Activated CD8-positive, alpha-beta T cell treated with anti-CD3 and anti-CD28 coated beads for 36 hours (primary cell): ENCODE results near the gene CDKN3. TPM values are rescaled to one million over a fixed set of nuclear protein-coding genes. Genes with fewer than 3 reads are reported as not detected.
"Not testable (repeated sequence)": the region's sequence is repeated elsewhere in the genome, so short reads cannot be mapped to it uniquely, and the experiment has no call there.

Source experiments
- ATAC-seq: fragments of 200-7000 bp; cut with Tn5 transposase; one replicate; pipeline ENCODE4 v1.10.0; 2021; ENCODE audit warnings: mild to moderate bottlenecking, moderate library complexity
- CTCF ChIA-PET: fragments of 350-600 bp; sonication (Branson Sonifier 250); formaldehyde crosslinking; loops from one replicate; lab custom pipeline; 2021; ENCODE audit warnings: antibody characterized with exemption; lab: Charles Lee
- POLR2A ChIA-PET: fragments of 350-600 bp; sonication (Branson Sonifier 250); formaldehyde crosslinking; loops from one replicate; lab custom pipeline; 2021; ENCODE audit warnings: antibody characterized with exemption; lab: Charles Lee
- DNase-seq: peaks from one replicate; pipeline ENCODE4 v3.0.0-alpha.2; 2020
- H3K27ac Mint-ChIP-seq: one replicate; pipeline ENCODE4 v1.8.0; 2021; ENCODE audit warnings: mild to moderate bottlenecking, mixed read lengths
- H3K27me3 Mint-ChIP-seq: one replicate; pipeline ENCODE4 v1.8.0; 2021; ENCODE audit warnings: mixed read lengths
- H3K36me3 Mint-ChIP-seq: one replicate; pipeline ENCODE4 v1.8.0; 2021; ENCODE audit warnings: low read depth, mixed read lengths
- H3K4me1 Mint-ChIP-seq: one replicate; pipeline ENCODE4 v1.8.0; 2021; ENCODE audit warnings: low read depth, mixed read lengths
- H3K4me3 Mint-ChIP-seq: one replicate; pipeline ENCODE4 v1.8.0; 2021; ENCODE audit warnings: mild to moderate bottlenecking, moderate library complexity, mixed read lengths
- H3K9me3 Mint-ChIP-seq: one replicate; pipeline ENCODE4 v1.8.0; 2021; ENCODE audit warnings: mixed read lengths
- intact Hi-C: fragments of 100-400 bp; cut with micrococcal nuclease; formaldehyde crosslinking; loops from one replicate; pipeline ENCODE4 v1.10.0; 2022
- total RNA-seq, 2 experiments: library from RNA; stranded (reverse); gene quantifications; one replicate each; pipeline ENCODE4 v1.2.3, GENCODE V29; 2021
- TF ChIP-seq, protein P1 (sequence below): fragments of 200-600 bp; IDR thresholded peaks from one replicate; pipeline ENCODE4 v1.8.0; 2022; ENCODE audit warnings: antibody characterized with exemption, mild to moderate bottlenecking

Gene CDKN3
- total RNA-seq, 2 experiments from 2014 or later: 88.0 to 92.7 TPM

DNA sequence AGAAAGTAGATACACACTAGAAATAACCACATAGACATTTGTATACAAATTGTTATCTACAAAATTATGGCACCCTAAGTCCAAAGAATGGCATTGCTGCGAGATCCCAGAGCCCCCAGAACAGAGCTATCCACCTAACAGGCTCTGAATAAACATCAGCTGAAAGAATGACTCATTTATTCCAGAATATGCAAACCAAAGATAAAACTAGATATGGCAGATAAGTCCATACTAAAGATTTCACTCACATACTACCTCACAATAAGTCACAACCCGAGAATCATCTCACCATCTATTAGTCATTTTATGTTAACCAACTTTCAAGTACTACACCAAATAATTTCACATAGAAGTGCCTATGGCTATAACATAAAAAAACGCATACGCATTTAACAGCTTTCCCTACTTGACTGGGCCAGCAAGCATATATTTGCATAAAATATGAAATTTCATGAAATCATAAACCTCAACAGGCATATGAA lies 38.7 kb downstream of the CDKN3 start:
- Mint-ChIP-seq H3K27me3 (no peaks in the 10 kb centered on the region), H3K4me3 (peak overlapping the region; percentile 29), H3K36me3 (peaks cover 59% of the 10 kb centered on the region), H3K4me1 (peaks cover 80% of the 10 kb centered on the region), H3K27ac (peak overlapping the region; percentile 83), H3K9me3 (no peaks in the 10 kb centered on the region)
- CTCF ChIA-PET: interaction anchor here (0.6 to 1.8 kb wide), 9 partner anchors 10 to 887 kb away, joined by 3 to 6 read pairs (median 3); partner anchors contain the start of gene CGRRF1
- intact Hi-C loops: no loop called here
- TF ChIP-seq, protein P1, sequence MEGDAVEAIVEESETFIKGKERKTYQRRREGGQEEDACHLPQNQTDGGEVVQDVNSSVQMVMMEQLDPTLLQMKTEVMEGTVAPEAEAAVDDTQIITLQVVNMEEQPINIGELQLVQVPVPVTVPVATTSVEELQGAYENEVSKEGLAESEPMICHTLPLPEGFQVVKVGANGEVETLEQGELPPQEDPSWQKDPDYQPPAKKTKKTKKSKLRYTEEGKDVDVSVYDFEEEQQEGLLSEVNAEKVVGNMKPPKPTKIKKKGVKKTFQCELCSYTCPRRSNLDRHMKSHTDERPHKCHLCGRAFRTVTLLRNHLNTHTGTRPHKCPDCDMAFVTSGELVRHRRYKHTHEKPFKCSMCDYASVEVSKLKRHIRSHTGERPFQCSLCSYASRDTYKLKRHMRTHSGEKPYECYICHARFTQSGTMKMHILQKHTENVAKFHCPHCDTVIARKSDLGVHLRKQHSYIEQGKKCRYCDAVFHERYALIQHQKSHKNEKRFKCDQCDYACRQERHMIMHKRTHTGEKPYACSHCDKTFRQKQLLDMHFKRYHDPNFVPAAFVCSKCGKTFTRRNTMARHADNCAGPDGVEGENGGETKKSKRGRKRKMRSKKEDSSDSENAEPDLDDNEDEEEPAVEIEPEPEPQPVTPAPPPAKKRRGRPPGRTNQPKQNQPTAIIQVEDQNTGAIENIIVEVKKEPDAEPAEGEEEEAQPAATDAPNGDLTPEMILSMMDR: no peak
- peak; percentile 39 for DNase-seq
- peak; percentile 96 for ATAC-seq
- POLR2A ChIA-PET: interaction anchor here (0.6 to 1.5 kb wide), 4 partner anchors 13 to 53 kb away, joined by 3 to 7 read pairs (median 4); partner anchors contain the start of gene GMFB

DNA sequence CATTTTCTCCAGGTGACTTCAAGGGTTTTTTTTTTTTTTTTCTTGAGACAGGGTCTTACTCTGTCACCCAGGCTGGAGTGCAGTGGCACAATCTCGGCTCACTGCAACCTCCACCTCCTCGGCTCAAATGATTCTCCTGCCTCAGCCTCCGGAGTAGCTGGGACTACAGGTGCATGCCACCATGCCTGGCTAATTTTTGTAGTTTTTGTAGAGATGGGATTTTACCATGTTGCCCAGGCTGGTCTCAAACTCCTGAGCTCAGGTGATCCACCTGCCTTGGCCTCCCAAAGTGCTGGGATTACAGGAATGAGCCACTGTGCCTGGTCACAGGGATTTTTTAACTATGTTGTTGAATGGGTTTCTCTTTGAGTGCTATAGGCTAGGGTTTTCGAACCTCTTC lies 41.1 kb downstream of the CDKN3 start:
- H3K27me3 Mint-ChIP-seq, DNase-seq, intact Hi-C loops, H3K9me3 Mint-ChIP-seq, ATAC-seq, H3K4me3 Mint-ChIP-seq, H3K27ac Mint-ChIP-seq, CTCF ChIA-PET: not testable (repeated sequence)
- Mint-ChIP-seq H3K36me3 (peaks cover 47% of the 10 kb centered on the region), H3K4me1 (peaks cover 81% of the 10 kb centered on the region)
- POLR2A ChIA-PET: interaction anchor here (0.6 to 1.4 kb wide), 2 partner anchors 41 to 761 kb away, joined by 3 to 5 read pairs; partner anchors contain the start of gene CDKN3

DNA sequence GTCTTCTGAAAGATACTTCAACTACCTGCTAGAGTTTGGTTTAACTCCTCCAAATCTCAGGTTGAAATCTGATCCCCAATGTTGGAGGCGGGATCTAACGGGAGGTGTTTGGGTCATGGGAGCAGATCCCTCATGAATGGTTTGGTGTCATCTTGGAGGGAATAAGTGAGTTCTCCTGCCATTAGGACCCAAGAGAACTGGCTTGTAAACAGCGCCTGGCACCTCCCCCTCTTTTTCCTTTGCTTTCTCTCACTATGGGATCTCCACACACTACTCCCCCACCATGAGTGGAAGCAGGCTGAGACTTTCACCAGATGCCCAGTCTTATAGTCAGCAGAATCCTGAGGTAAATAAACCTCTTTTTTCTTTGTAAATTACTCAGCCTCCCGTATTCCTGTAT lies 41.9 kb downstream of the CDKN3 start:
- peaks cover 42% of the 10 kb centered on the region for H3K36me3 Mint-ChIP-seq
- DNase-seq (no peak), ATAC-seq (no peak)
- POLR2A ChIA-PET: interaction anchor here (1.0 to 1.4 kb wide), 2 partner anchors 41 to 48 kb away, joined by 3 to 5 read pairs; partner anchors contain the start of gene CDKN3
- peaks cover 74% of the 10 kb centered on the region for H3K4me1 Mint-ChIP-seq
- no peaks in the 10 kb centered on the region for H3K27me3 Mint-ChIP-seq
- no peak overlapping the region for H3K27ac Mint-ChIP-seq
- CTCF ChIA-PET: no interaction called here
- TF ChIP-seq, protein P1: no peak
- no peak overlapping the region for H3K4me3 Mint-ChIP-seq
- no peaks in the 10 kb centered on the region for H3K9me3 Mint-ChIP-seq
- intact Hi-C loops: no loop called here

DNA sequence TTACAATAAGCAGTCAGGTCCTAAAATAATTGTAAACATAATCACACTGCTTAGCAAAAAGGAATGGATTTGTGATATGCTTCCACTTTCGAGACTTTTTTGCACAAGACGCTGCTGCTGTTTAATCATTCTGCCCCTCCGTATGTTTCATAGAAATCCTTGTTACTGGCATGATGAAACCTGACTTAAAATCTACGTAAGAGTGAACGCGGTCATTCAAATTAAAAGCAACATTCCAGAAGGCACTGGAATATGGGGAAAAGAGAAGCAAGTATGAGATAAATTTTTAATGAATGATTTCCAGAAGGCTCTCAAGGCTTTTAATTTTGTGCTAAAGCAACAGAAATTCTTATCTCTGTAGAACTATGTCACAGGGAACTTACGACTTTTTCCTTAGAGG lies 43.2 kb downstream of the CDKN3 start:
- H3K27me3 Mint-ChIP-seq: no peaks in the 10 kb centered on the region
- ATAC-seq (no peak), DNase-seq (no peak)
- H3K4me3 Mint-ChIP-seq: peak overlapping the region; percentile 98
- CTCF ChIA-PET: interaction anchor here (1.6 kb wide), 2 partner anchors 10 to 16 kb away, joined by 4 to 5 read pairs; no protein-coding TSS in a partner anchor
- intact Hi-C loops: loop anchor here (5.0 to 10.0 kb wide), 3 partner anchors 43 to 335 kb away; partner anchors contain the start of genes CDKN3 and GMFB
- H3K27ac Mint-ChIP-seq: peak overlapping the region; percentile 92
- POLR2A ChIA-PET: interaction anchor here (0.6 to 0.9 kb wide), 2 partner anchors 43 to 1030 kb away, joined by 3 read pairs; no protein-coding TSS in a partner anchor
- peaks cover 32% of the 10 kb centered on the region for H3K36me3 Mint-ChIP-seq
- peaks cover 60% of the 10 kb centered on the region for H3K4me1 Mint-ChIP-seq
- H3K9me3 Mint-ChIP-seq: no peaks in the 10 kb centered on the region
- TF ChIP-seq, protein P1: no peak

DNA sequence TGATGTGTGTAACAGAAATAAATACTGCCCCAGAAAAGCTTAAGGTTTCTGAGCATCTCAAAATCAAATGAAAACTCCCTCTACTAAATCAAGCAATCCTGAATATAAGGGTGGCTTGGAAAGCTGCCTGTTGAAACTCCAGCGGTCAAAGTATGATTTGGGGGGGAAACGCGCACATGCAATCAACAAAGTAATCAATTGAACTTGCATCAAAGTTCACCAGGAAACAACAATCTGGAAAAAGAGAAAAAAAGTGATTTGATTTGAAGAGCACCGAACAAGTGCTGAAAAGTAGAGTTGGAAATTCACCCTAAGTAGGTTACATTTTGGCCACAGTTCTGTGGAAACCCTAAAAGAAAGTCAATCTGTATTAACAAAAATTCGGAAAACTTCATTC lies 43.7 kb downstream of the CDKN3 start:
- H3K9me3 Mint-ChIP-seq: no peaks in the 10 kb centered on the region
- ChIA-PET POLR2A (interaction anchor here (0.6 kb wide), 1 partner anchor 1031 kb away, joined by 3 read pairs; no protein-coding TSS in a partner anchor), CTCF (interaction anchor here (1.6 to 1.8 kb wide), 3 partner anchors 10 to 47 kb away, joined by 4 to 8 read pairs (median 5); partner anchors contain the start of gene GMFB)
- H3K27ac Mint-ChIP-seq: peak overlapping the region; percentile 92
- intact Hi-C loops: loop anchor here (5.0 to 10.0 kb wide), 3 partner anchors 43 to 334 kb away; partner anchors contain the start of genes CDKN3 and GMFB
- peak overlapping the region; percentile 98 for H3K4me3 Mint-ChIP-seq
- H3K27me3 Mint-ChIP-seq: no peaks in the 10 kb centered on the region
- TF ChIP-seq, protein P1: no peak
- peaks cover 28% of the 10 kb centered on the region for H3K36me3 Mint-ChIP-seq
- no peak for ATAC-seq
- H3K4me1 Mint-ChIP-seq: peaks cover 57% of the 10 kb centered on the region
- no peak for DNase-seq
